H1 (cell line): ENCODE measurements around the gene R3HDML. TPM values are rescaled to one million over a fixed set of nuclear protein-coding genes. Genes with fewer than 3 reads are reported as not detected.

ENCODE experiments used
- CBX5 ChIP-seq: fragments of 300-800, 300-1000 bp; sonication (generic); IDR thresholded peaks from 2 replicates; pipeline ENCODE4 v1.7.1; 2016; ENCODE audit warnings: antibody characterized with exemption, low read length, low read depth
- CHD7 ChIP-seq: fragments of 300-600 bp; sonication (generic); IDR thresholded peaks from 2 replicates; pipeline ENCODE4 v1.7.1; 2012; ENCODE audit warnings: low read length, moderate library complexity, mild to moderate bottlenecking, inconsistent platforms; ENCODE audit not compliant: insufficient replicate concordance
- CTCF ChIP-seq, 3 experiments: IDR thresholded peaks; 1 replicate in 2 of 3; 2 replicates in 1 of 3; pipeline versions ENCODE4 v1.5.1 to v1.6.1; 2011; ENCODE audit warnings: low read length in 3 of 3, mild to moderate bottlenecking in 3 of 3, inconsistent platforms in 2 of 3, low read depth in 1 of 3, moderate library complexity in 1 of 3; ENCODE audit not compliant: insufficient read depth in 1 of 3; ENCODE audit errors: control extremely low read depth in 1 of 3
- EGR1 ChIP-seq: IDR thresholded peaks from 2 replicates; pipeline ENCODE4 v1.6.1; 2011; ENCODE audit warnings: low read depth, low read length, borderline replicate concordance
- RAD21 ChIP-seq, 2 experiments: IDR thresholded peaks in 1 of 2; conservative IDR thresholded peaks in 1 of 2; 2 replicates each; pipeline ENCODE4 v1.6.1; 2011; ENCODE audit warnings: low read depth in 2 of 2, low read length in 2 of 2, improper control_type of control experiment in 1 of 2, inconsistent platforms in 1 of 2, mild to moderate bottlenecking in 1 of 2, moderate library complexity in 1 of 2
- RBBP5 ChIP-seq: IDR thresholded peaks from 2 replicates; pipeline ENCODE4 v1.7.1; 2012; ENCODE audit warnings: low read depth, mild to moderate bottlenecking, inconsistent platforms, low read length, moderate library complexity, borderline replicate concordance
- RNF2 ChIP-seq: fragments of 200-900, 300-1000 bp; sonication (generic); IDR thresholded peaks from 2 replicates; pipeline ENCODE4 v1.7.1; 2016; ENCODE audit warnings: borderline replicate concordance, low read depth, mild to moderate bottlenecking, antibody characterized with exemption, low read length; ENCODE audit not compliant: poor library complexity, severe bottlenecking; ENCODE audit errors: missing control alignments
- polyA plus RNA-seq, 7 experiments: library from polyadenylated mRNA; depleted of rRNA in 3 of 7; stranded (reverse) in 5 of 7; unstranded in 2 of 7; fragments of >200 nt in 5 of 7; fragments of 200-250 nt in 2 of 7; gene quantifications; 1 replicate in 5 of 7; 2 replicates in 1 of 7; 4 replicates in 1 of 7; pipeline versions ENCODE4 v1.2.1 to v1.2.3, GENCODE V29; 2011 to 2013; ENCODE audit warnings: missing spikeins in 2 of 7, mixed read lengths in 2 of 7
- total RNA-seq: library from RNA; stranded (reverse); fragmentation: NEBNext Ultra II Directional; extraction: Animal tissue kit (Norgen Biotek cat#: 25700); gene quantifications from 2 replicates; pipeline ENCODE4 v1.2.1, GENCODE V29; 2021

Gene R3HDML
- total and polyA plus RNA-seq, 2 of the 8 experiments (the other 6 are each of a cell fraction or from before 2014, with no cell fraction given): not detected

GRCh38 chr20:44336725-44337380, at the start of gene R3HDML (continued):
- TF ChIP-seq CHD7 (no peak), RBBP5 (no peak), RNF2 (no peak), CBX5 (no peak), CTCF (IDR thresholded peaks at IDR 0.05; ENCODE audit: control extremely low read depth in 1 of 3, insufficient read depth in 1 of 3, low read depth in 1 of 3, low read length in 3 of 3) (no peak), EGR1 (no peak), RAD21 (IDR thresholded peaks at IDR 0.05 in 1 of 2, conservative IDR thresholded peaks at IDR 0.05 in 1 of 2; ENCODE audit: low read depth in 2 of 2, low read length in 2 of 2) (no peak)
